SK-N-SH (cell line): ENCODE measurements around the gene UBE2S. TPM values are rescaled to one million over a fixed set of nuclear protein-coding genes. Genes with fewer than 3 reads are reported as not detected.
A peak's percentile ranks its signal among the peaks of the same experiment; 100 is the strongest.

Experiments used
- CTCF ChIA-PET: fragments of 300-600, 350-600 bp; formaldehyde crosslinking; extraction: SDS; loops from one replicate; lab custom pipeline; 2021; lab: Yijun Ruan, JAX
- POLR2A ChIA-PET: fragments of 350-600 bp; sonication (Branson Sonifier 250); formaldehyde crosslinking; extraction: SDS; loops from one replicate; lab custom pipeline; 2020; ENCODE audit warnings: antibody characterized with exemption, inconsistent platforms; lab: Yijun Ruan, JAX
- DNase-seq: peaks from one replicate; pipeline ENCODE4 v3.0.0; 2012
- H2AFZ ChIP-seq: fragments of 200-600 bp; sonication (generic); 2 replicates; pipeline ENCODE4 v1.8.1; 2016; ENCODE audit warnings: antibody characterized with exemption, mild to moderate bottlenecking, low read depth
- H3F3A ChIP-seq: fragments of 200-600 bp; sonication (generic); replicated peaks from 2 replicates; pipeline ENCODE3; 2016; ENCODE audit warnings: antibody characterized with exemption, mild to moderate bottlenecking; ENCODE audit not compliant: insufficient read depth
- H3K27ac ChIP-seq, 2 experiments: fragments of 200-500 bp in 1 of 2; fragments of 200-600 bp in 1 of 2; sonication (Bioruptor generic) in 1 of 2; sonication (generic), shearing (Covaris generic) in 1 of 2; 2 replicates each; pipeline versions ENCODE4 v1.5.1 to v1.6.1; 2014 to 2016; ENCODE audit warnings: low read depth in 2 of 2, inconsistent platforms in 1 of 2, low read length in 1 of 2, mild to moderate bottlenecking in 1 of 2, mixed read lengths in 1 of 2
- H3K27me3 ChIP-seq: fragments of 200-600 bp; sonication (generic), shearing (Covaris generic); 2 replicates; pipeline ENCODE4 v1.6.1; 2016; ENCODE audit warnings: mixed run types; ENCODE audit not compliant: insufficient read depth
- H3K36me3 ChIP-seq, 2 experiments: fragments of 200-500 bp in 1 of 2; fragments of 200-600 bp in 1 of 2; sonication (Bioruptor generic) in 1 of 2; sonication (generic) in 1 of 2; replicated peaks in 1 of 2; 2 replicates each; pipeline versions ENCODE3 to v1.5.1; 2014 to 2016; ENCODE audit warnings: low read length in 1 of 2, mild to moderate bottlenecking in 1 of 2; ENCODE audit not compliant: insufficient read depth in 2 of 2, control insufficient read depth in 1 of 2
- H3K4me1 ChIP-seq, 2 experiments: fragments of 200-500 bp in 1 of 2; fragments of 200-600 bp in 1 of 2; sonication (Bioruptor generic) in 1 of 2; sonication (generic), shearing (Covaris generic) in 1 of 2; 2 replicates each; pipeline versions ENCODE4 v1.5.1 to v1.6.1; 2014 to 2016; ENCODE audit warnings: low read depth in 1 of 2, low read length in 1 of 2, mixed run types in 1 of 2; ENCODE audit not compliant: insufficient read depth in 2 of 2, control insufficient read depth in 1 of 2
- H3K4me2 ChIP-seq: fragments of 200-600 bp; sonication (generic), shearing (Covaris generic); 2 replicates; pipeline ENCODE4 v1.6.1; 2017; ENCODE audit warnings: mixed run types
- H3K4me3 ChIP-seq, 2 experiments: fragments of 200-500 bp in 1 of 2; fragments of 200-600 bp in 1 of 2; sonication (Bioruptor generic) in 1 of 2; sonication (generic), shearing (Covaris generic) in 1 of 2; 2 replicates each; pipeline versions ENCODE4 v1.5.1 to v1.8.1; 2014 to 2016; ENCODE audit warnings: low read depth in 2 of 2, inconsistent platforms in 1 of 2, low read length in 1 of 2, mild to moderate bottlenecking in 1 of 2, mixed read lengths in 1 of 2, moderate library complexity in 1 of 2
- H3K79me2 ChIP-seq: fragments of 200-600 bp; sonication (generic); 2 replicates; pipeline ENCODE4 v1.8.1; 2017; ENCODE audit warnings: mild to moderate bottlenecking; ENCODE audit not compliant: insufficient read depth
- H3K9ac ChIP-seq: fragments of 200-600 bp; sonication (generic); 2 replicates; pipeline ENCODE4 v1.6.1; 2017; ENCODE audit warnings: mixed run types
- H3K9me2 ChIP-seq: fragments of 200-600 bp; sonication (generic); 2 replicates; pipeline ENCODE4 v1.6.1; 2017; ENCODE audit warnings: mixed run types
- H3K9me3 ChIP-seq: fragments of 200-600 bp; sonication (generic); 2 replicates; pipeline ENCODE4 v1.6.1; 2017; ENCODE audit warnings: mixed run types, mild to moderate bottlenecking, moderate library complexity
- H4K20me1 ChIP-seq: fragments of 200-600 bp; sonication (generic); 2 replicates; pipeline ENCODE4 v1.6.1; 2017; ENCODE audit warnings: mild to moderate bottlenecking, mixed run types; ENCODE audit not compliant: insufficient read depth
- FOSL2 ChIP-seq: IDR thresholded peaks from 2 replicates; pipeline ENCODE4 v1.4.0; 2012; ENCODE audit warnings: low read depth, mild to moderate bottlenecking, moderate library complexity, borderline replicate concordance
- GATA2 ChIP-seq: sonication (generic); formaldehyde crosslinking; IDR thresholded peaks from 2 replicates; pipeline ENCODE4 v1.5.0; 2020; ENCODE audit warnings: mild to moderate bottlenecking, missing genetic modification reagents
- MAX ChIP-seq: IDR thresholded peaks from 2 replicates; pipeline ENCODE4 v1.4.0; 2012; ENCODE audit warnings: low read depth
- MEF2A ChIP-seq: IDR thresholded peaks from 2 replicates; pipeline ENCODE4 v1.4.0; 2012; ENCODE audit warnings: low read depth, borderline replicate concordance
- RAD21 ChIP-seq: IDR thresholded peaks from 2 replicates; pipeline ENCODE4 v1.6.1; 2012; ENCODE audit warnings: mild to moderate bottlenecking, low read length
- RCOR1 ChIP-seq: fragments of 150-350 bp; IDR thresholded peaks from 2 replicates; pipeline ENCODE4 v1.6.1; 2017; ENCODE audit warnings: antibody characterized with exemption, low read length
- RXRA ChIP-seq: IDR thresholded peaks from 2 replicates; pipeline ENCODE4 v1.4.0; 2012; ENCODE audit warnings: low read depth, mild to moderate bottlenecking, borderline replicate concordance
- SMC3 ChIP-seq: IDR thresholded peaks from 2 replicates; pipeline ENCODE4 v1.6.1; 2012; ENCODE audit warnings: low read depth, low read length, improper control_type of control experiment
- YY1 ChIP-seq: IDR thresholded peaks from 2 replicates; pipeline ENCODE4 v1.4.0; 2012; ENCODE audit warnings: low read depth, mild to moderate bottlenecking
- whole genome bisulfite sequencing: methylation state at CpG from one replicate; pipeline ENCODE4 v1.1.6; 2017; ENCODE audit warnings: low lambda C conversion rate; 5-methylcytosine and 5-hydroxymethylcytosine counted together
- polyA plus RNA-seq, 3 experiments: library from polyadenylated mRNA; depleted of rRNA; stranded (reverse); fragments of >200 nt; gene quantifications; 2 replicates each; pipeline ENCODE4 v1.2.3, GENCODE V29; 2012
- TF ChIP-seq, protein P1 (sequence below): fragments of 200-600 bp; sonication (generic); IDR thresholded peaks from 2 replicates; pipeline ENCODE4 v1.6.1; 2017; ENCODE audit warnings: antibody characterized with exemption, mild to moderate bottlenecking, moderate library complexity

The UBE2S gene
- polyA plus RNA-seq, 1 of the 3 experiments (the other 2 are of a cell fraction): 133 TPM

GRCh38 chr19:55419103-55419502, 11.5 kb upstream of the UBE2S start:
- ChIA-PET CTCF (interaction anchor here (0.6 to 3.4 kb wide), 24 partner anchors 9 to 283 kb away, joined by 3 to 63 read pairs (median 8); partner anchors contain the start of gene DNAAF3), POLR2A (interaction anchor here (1.1 to 1.3 kb wide), 2 partner anchors 11 to 12 kb away, joined by 7 to 9 read pairs; partner anchors contain the start of gene UBE2S)

DNA sequence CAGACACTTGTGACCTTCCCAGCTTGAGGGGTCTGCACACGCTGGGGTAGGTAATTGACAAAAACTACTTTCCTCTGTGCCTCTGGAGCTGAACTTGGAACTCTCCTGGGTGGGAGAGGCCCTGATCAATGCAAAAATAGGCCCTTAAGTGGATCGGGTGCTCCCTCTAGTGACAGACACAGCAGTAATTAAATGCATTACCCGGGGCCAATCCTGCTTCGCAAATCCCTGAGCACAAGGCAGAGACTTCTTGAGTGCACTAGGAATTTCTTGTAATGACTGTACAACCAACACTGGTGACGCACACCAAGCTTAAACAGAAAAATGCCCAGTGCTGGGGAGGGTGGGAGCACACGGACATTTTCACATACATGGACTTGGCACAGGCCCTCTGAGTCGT, 10.6 kb upstream of the UBE2S start:
- DNase-seq: peak; percentile 83
- Histone ChIP-seq H3K79me2 (no peaks in the 10 kb centered on the region), H3K9me3 (no peaks in the 10 kb centered on the region), H3K4me1 (no peaks in the 10 kb centered on the region), H2AFZ (no peak overlapping the region), H3K27ac (no peak overlapping the region), H3K9ac (no peak overlapping the region), H3K9me2 (no peaks in the 10 kb centered on the region), H3F3A (peaks cover 5% of the 10 kb centered on the region), H3K36me3 (no peaks in the 10 kb centered on the region), H3K27me3 (no peaks in the 10 kb centered on the region), H3K4me2 (no peak overlapping the region), H4K20me1 (no peaks in the 10 kb centered on the region), H3K4me3 (no peak overlapping the region; a peak in 1 of 4 replicates)
- ChIA-PET CTCF (interaction anchor here (0.6 to 3.4 kb wide), 49 partner anchors 9 to 764 kb away, joined by 3 to 63 read pairs (median 5); partner anchors contain the start of genes DNAAF3 and UBE2S), POLR2A (interaction anchor here (1.1 kb wide), 1 partner anchor 10 kb away, joined by 9 read pairs; the partner anchor contains the start of gene UBE2S)
- WGBS: 17% methylated on average over 7 of the region's 7 CpGs
- TF ChIP-seq, protein P1, sequence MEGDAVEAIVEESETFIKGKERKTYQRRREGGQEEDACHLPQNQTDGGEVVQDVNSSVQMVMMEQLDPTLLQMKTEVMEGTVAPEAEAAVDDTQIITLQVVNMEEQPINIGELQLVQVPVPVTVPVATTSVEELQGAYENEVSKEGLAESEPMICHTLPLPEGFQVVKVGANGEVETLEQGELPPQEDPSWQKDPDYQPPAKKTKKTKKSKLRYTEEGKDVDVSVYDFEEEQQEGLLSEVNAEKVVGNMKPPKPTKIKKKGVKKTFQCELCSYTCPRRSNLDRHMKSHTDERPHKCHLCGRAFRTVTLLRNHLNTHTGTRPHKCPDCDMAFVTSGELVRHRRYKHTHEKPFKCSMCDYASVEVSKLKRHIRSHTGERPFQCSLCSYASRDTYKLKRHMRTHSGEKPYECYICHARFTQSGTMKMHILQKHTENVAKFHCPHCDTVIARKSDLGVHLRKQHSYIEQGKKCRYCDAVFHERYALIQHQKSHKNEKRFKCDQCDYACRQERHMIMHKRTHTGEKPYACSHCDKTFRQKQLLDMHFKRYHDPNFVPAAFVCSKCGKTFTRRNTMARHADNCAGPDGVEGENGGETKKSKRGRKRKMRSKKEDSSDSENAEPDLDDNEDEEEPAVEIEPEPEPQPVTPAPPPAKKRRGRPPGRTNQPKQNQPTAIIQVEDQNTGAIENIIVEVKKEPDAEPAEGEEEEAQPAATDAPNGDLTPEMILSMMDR: peak; percentile 82
- TF ChIP-seq MAX (peak; percentile 75; the same call in 1 of the 2 replicates), RAD21 (peak; percentile 93), RCOR1 (0 out of 2 replicates have a peak, but pooled peaks have one; percentile 35), SMC3 (peak; percentile 83), FOSL2 (peak; percentile 26; the same call in 1 of the 2 replicates), GATA2 (CRISPR knock-in tag) (no peak), YY1 (no peak)

More at GRCh38 chr19:55419103-55419502, 11.5 kb upstream of the UBE2S start:
- H3K4me1 ChIP-seq: no peaks in the 10 kb centered on the region
- H3K27me3 ChIP-seq: no peaks in the 10 kb centered on the region
- 42% methylated on average over 2 of the region's 5 CpGs for WGBS
- no peaks in the 10 kb centered on the region for H3K9me2 ChIP-seq
- H3K4me2 ChIP-seq: no peak overlapping the region
- H2AFZ ChIP-seq: no peak overlapping the region
- DNase-seq: no peak
- H3F3A ChIP-seq: peaks cover 5% of the 10 kb centered on the region
- no peaks in the 10 kb centered on the region for H4K20me1 ChIP-seq
- H3K36me3 ChIP-seq: no peaks in the 10 kb centered on the region
- H3K27ac ChIP-seq: no peak overlapping the region
- TF ChIP-seq MEF2A: no peak
- no peak for TF ChIP-seq RXRA
- H3K79me2 ChIP-seq: no peaks in the 10 kb centered on the region
- no peak overlapping the region for H3K9ac ChIP-seq
- H3K4me3 ChIP-seq: no peak overlapping the region
- no peaks in the 10 kb centered on the region for H3K9me3 ChIP-seq
